Gastrocnemius medialis (tissue), 4 donors: ENCODE measurements around the gene KLK8. TPM values are rescaled to one million over a fixed set of nuclear protein-coding genes. Genes with fewer than 3 reads are reported as not detected.

Source experiments
- ATAC-seq, 2 donors: fragments of 150-250 bp; one replicate each; pipeline ENCODE4 v1.9.1; 2016
- DNase-seq, 2 donors: peaks; one replicate each; pipeline ENCODE4 v3.0.0-alpha.2; 2019
- H3K27ac ChIP-seq, 4 donors: fragments of 200-600 bp; sonication (generic); 1 replicate in 1 of 4; 2 replicates in 3 of 4; pipeline ENCODE4 v1.5.1; 2016 to 2018; ENCODE audit warnings: mild to moderate bottlenecking in 2 of 4, moderate library complexity in 1 of 4
- H3K27me3 ChIP-seq, 3 donors: fragments of 200-600 bp; sonication (generic) in 2 of 3; 1 replicate in 1 of 3; 2 replicates in 2 of 3; pipeline versions ENCODE4 v1.5.1 to v1.6.0; 2016 to 2019; ENCODE audit warnings: mild to moderate bottlenecking in 1 of 3, moderate library complexity in 1 of 3
- H3K36me3 ChIP-seq, 2 donors: fragments of 200-600 bp; sonication (generic) in 1 of 2; one replicate each; pipeline ENCODE4 v1.5.1; 2017 to 2018
- H3K4me1 ChIP-seq, 2 donors: fragments of 200-600 bp; sonication (generic) in 1 of 2; one replicate each; pipeline ENCODE4 v1.5.1; 2016 to 2017; ENCODE audit warnings: mild to moderate bottlenecking in 2 of 2
- H3K4me3 ChIP-seq, 4 donors: fragments of 200-600 bp; sonication (generic) in 3 of 4; 1 replicate in 1 of 4; 2 replicates in 3 of 4; pipeline ENCODE4 v1.5.1; 2016 to 2019; ENCODE audit warnings: mild to moderate bottlenecking in 2 of 4
- H3K9me3 ChIP-seq, 3 donors: fragments of 200-600 bp; sonication (generic) in 2 of 3; 1 replicate in 1 of 3; 2 replicates in 2 of 3; pipeline ENCODE4 v1.5.1; 2016 to 2019
- CTCF ChIP-seq, 5 experiments: fragments of 450-650 bp in 3 of 5; fragments of 200-600 bp in 2 of 5; sonication (generic) in 2 of 5; IDR thresholded peaks in 4 of 5; conservative IDR thresholded peaks in 1 of 5; 1 replicate in 4 of 5; 2 replicates in 1 of 5; pipeline ENCODE4 v1.5.1; 2016 to 2019; ENCODE audit warnings: antibody characterized with exemption in 5 of 5, mild to moderate bottlenecking in 3 of 5, moderate library complexity in 3 of 5
- POLR2A ChIP-seq, 2 donors: fragments of 450-650 bp; IDR thresholded peaks; one replicate each; pipeline ENCODE4 v1.6.1; 2017; ENCODE audit warnings: antibody characterized with exemption in 2 of 2, mild to moderate bottlenecking in 2 of 2, moderate library complexity in 2 of 2
- in situ Hi-C, 4 donors: fragments of 200-750 bp; cut with MboI; loops; one replicate each; pipeline versions ENCODE4 v1.15.0 to v1.8.0; 2017; ENCODE audit warnings: low sequenced_read_pairs in 4 of 4
- intact Hi-C: fragments of 100-400 bp; cut with DNase I; formaldehyde crosslinking; loops from one replicate; pipeline ENCODE4 v1.15.1; 2023; ENCODE audit warnings: low total_unique reads
- total RNA-seq, 4 donors: library from RNA; depleted of rRNA; stranded (reverse); fragments of >200 nt; gene quantifications; one replicate each; pipeline versions ENCODE4 v1.1.0 to v1.2.3, GENCODE V29; 2016

KLK8 gene
- total RNA-seq, 4 donors from 2014 or later, result not detected

GRCh38 chr19:50980208-50980607, 21.2 kb downstream of the KLK8 start:
- intact Hi-C loops, result no loop called here

GRCh38 chr19:50979758-50980157, 21.6 kb downstream of the KLK8 start:
- H3K27ac ChIP-seq, result no peak overlapping the region
- no peaks in the 10 kb centered on the region for H3K4me1 ChIP-seq
- DNase-seq (no peak), ATAC-seq (no peak)
- no peak for TF ChIP-seq POLR2A (IDR thresholded peaks at IDR 0.05)
- no peak for TF ChIP-seq CTCF (IDR thresholded peaks at IDR 0.05 in 4 of 5, conservative IDR thresholded peaks at IDR 0.05 in 1 of 5)
- H3K4me3 ChIP-seq, result no peak overlapping the region
- H3K9me3 ChIP-seq, result no peaks in the 10 kb centered on the region
- H3K27me3 ChIP-seq, result peaks cover 0 to 3% (median 0%) of the 10 kb centered on the region in 3 donors
- no peaks in the 10 kb centered on the region for H3K36me3 ChIP-seq
- in situ Hi-C loops (no loop called here), intact Hi-C loops (no loop called here)

More at GRCh38 chr19:50980208-50980607, 21.2 kb downstream of the KLK8 start:
- in situ Hi-C loops, result no loop called here
- no peaks in the 10 kb centered on the region for H3K4me1 ChIP-seq
- H3K9me3 ChIP-seq, result no peaks in the 10 kb centered on the region
- TF ChIP-seq CTCF (IDR thresholded peaks at IDR 0.05 in 4 of 5, conservative IDR thresholded peaks at IDR 0.05 in 1 of 5), result no peak
- TF ChIP-seq POLR2A (IDR thresholded peaks at IDR 0.05), result no peak
- H3K27me3 ChIP-seq, result peaks cover 0 to 3% (median 0%) of the 10 kb centered on the region in 3 donors
- DNase-seq (no peak), ATAC-seq (no peak)
- no peak overlapping the region for H3K4me3 ChIP-seq
- no peak overlapping the region for H3K27ac ChIP-seq
- H3K36me3 ChIP-seq, result no peaks in the 10 kb centered on the region

GRCh38 chr19:50978772-50979390, 22.5 kb downstream of the KLK8 start:
- DNase-seq, result no peak
- H3K36me3 ChIP-seq, result no peaks in the 10 kb centered on the region
- in situ Hi-C loops, result no loop called here
- H3K9me3 ChIP-seq, result no peaks in the 10 kb centered on the region
- TF ChIP-seq POLR2A (IDR thresholded peaks at IDR 0.05) (no peak), CTCF (IDR thresholded peaks at IDR 0.05 in 4 of 5, conservative IDR thresholded peaks at IDR 0.05 in 1 of 5) (no peak)
- H3K27ac ChIP-seq, result no peak overlapping the region
- intact Hi-C loops, result no loop called here
- no peak for ATAC-seq
- no peak overlapping the region for H3K4me3 ChIP-seq
- H3K4me1 ChIP-seq, result no peaks in the 10 kb centered on the region
- peaks cover 0 to under 1% (median 0%) of the 10 kb centered on the region in 3 donors for H3K27me3 ChIP-seq

- H3K4me1 ChIP-seq, result no peaks in the 10 kb centered on the region
- H3K27me3 ChIP-seq, result no peaks in the 10 kb centered on the region
- TF ChIP-seq POLR2A (IDR thresholded peaks at IDR 0.05) (no peak), CTCF (IDR thresholded peaks at IDR 0.05 in 4 of 5, conservative IDR thresholded peaks at IDR 0.05 in 1 of 5) (no peak)
- intact Hi-C loops, result no loop called here
- ATAC-seq (no peak), DNase-seq (no peak)
- in situ Hi-C loops, result no loop called here
- H3K27ac ChIP-seq, result no peak overlapping the region
- no peaks in the 10 kb centered on the region for H3K36me3 ChIP-seq
- no peaks in the 10 kb centered on the region for H3K9me3 ChIP-seq
- H3K4me3 ChIP-seq, result no peak overlapping the region
These were observed 23.8 kb downstream of the KLK8 start for GRCh38 chr19:50977626-50978025.

GRCh38 chr19:50975766-50976165, 25.6 kb downstream of the KLK8 start:
- TF ChIP-seq CTCF (IDR thresholded peaks at IDR 0.05 in 4 of 5, conservative IDR thresholded peaks at IDR 0.05 in 1 of 5) (no peak), POLR2A (IDR thresholded peaks at IDR 0.05) (no peak)
- in situ Hi-C loops, result no loop called here
- H3K36me3 ChIP-seq, result no peaks in the 10 kb centered on the region
- H3K4me3 ChIP-seq, result no peak overlapping the region
- H3K27ac ChIP-seq, result no peak overlapping the region
- H3K27me3 ChIP-seq, result no peaks in the 10 kb centered on the region
- intact Hi-C loops, result no loop called here
- no peaks in the 10 kb centered on the region for H3K9me3 ChIP-seq
- DNase-seq (no peak), ATAC-seq (no peak)
- H3K4me1 ChIP-seq, result no peaks in the 10 kb centered on the region
